Measurements from ENCODE around the gene ATXN7L2. TPM values are rescaled to one million over a fixed set of nuclear protein-coding genes. Genes with fewer than 3 reads are reported as not detected.

The ATXN7L2 gene
- total RNA-seq, 3 donors from 2014 or later: 2.5 to 4.4 (median 3.5) TPM

DNA sequence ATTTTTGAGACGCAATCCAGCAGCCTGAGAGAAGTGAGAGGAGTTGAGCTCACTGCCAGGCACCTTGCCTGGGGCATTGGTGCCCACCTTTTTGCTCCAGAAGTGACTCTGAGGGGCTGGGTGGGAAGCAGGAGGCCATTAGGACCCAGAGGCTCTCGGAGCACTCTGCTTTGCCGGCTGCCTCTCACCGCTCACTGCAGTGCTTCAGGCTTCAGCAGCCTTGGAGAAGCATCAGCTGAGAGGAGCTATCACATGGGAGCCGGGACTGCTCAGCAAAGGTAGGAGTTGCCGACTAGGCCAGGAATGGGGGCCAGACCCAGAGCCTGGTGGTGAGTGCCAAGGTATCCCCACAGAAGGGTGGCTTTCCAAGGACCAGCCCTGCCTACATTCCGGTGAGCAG lies 56.0 kb downstream of the ATXN7L2 start, which contains the start of gene GPR61:
TSS of gene GPR61 (plus strand) at position 197 of the 400 bp plus-strand sequence. CDS start 3,151 bp downstream, outside the sequence.
- DNase-seq (no peak), ATAC-seq (no peak)
- Histone ChIP-seq H3K9me3 (no peaks in the 10 kb centered on the region), H3K4me3 (no peak within 1 kb of the TSS), H3K4me1 (ENCODE audit: low read depth) (no peaks in the 10 kb centered on the region), H3K36me3 (ENCODE audit: low read depth) (no peaks in the 10 kb centered on the region)
- intact Hi-C loops (cut with DNase I, micrococcal nuclease): loop anchor here (5.0 to 10.0 kb wide), 4 partner anchors 95 to 445 kb away; partner anchors contain the start of genes AHCYL1 (in 1 of the 2) and EPS8L3 (in 1 of the 2)
- TF ChIP-seq, protein P1, sequence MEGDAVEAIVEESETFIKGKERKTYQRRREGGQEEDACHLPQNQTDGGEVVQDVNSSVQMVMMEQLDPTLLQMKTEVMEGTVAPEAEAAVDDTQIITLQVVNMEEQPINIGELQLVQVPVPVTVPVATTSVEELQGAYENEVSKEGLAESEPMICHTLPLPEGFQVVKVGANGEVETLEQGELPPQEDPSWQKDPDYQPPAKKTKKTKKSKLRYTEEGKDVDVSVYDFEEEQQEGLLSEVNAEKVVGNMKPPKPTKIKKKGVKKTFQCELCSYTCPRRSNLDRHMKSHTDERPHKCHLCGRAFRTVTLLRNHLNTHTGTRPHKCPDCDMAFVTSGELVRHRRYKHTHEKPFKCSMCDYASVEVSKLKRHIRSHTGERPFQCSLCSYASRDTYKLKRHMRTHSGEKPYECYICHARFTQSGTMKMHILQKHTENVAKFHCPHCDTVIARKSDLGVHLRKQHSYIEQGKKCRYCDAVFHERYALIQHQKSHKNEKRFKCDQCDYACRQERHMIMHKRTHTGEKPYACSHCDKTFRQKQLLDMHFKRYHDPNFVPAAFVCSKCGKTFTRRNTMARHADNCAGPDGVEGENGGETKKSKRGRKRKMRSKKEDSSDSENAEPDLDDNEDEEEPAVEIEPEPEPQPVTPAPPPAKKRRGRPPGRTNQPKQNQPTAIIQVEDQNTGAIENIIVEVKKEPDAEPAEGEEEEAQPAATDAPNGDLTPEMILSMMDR (IDR thresholded peaks at IDR 0.05): no peak

DNA sequence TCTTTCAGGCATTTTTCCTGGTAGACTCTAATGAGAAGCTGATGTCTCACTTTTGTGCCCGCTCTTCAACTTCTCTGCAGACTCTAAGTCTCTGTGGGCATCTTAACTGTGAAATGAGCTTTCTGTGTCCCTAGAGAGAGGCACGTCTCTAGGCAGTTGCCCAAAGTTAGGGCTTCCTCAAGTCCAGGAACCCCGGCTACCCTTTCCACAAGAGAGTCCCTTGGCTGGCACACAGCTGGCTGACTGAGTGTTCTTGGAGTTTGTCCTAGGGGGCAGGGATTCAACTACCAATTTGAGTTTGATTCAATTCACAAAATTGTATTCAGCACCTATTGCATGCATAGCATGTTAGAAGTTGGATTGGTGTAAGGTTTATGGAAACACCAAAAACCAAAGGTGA lies 57.4 kb downstream of the ATXN7L2 start:
- intact Hi-C loops (cut with DNase I, micrococcal nuclease): loop anchor here (5.0 to 10.0 kb wide), 4 partner anchors 94 to 444 kb away; partner anchors contain the start of genes AHCYL1 (in 1 of the 2) and EPS8L3 (in 1 of the 2)
- TF ChIP-seq, protein P1 (IDR thresholded peaks at IDR 0.05): no peak

More for the DNA sequence above, 57.4 kb downstream of the ATXN7L2 start:
- no peaks in the 10 kb centered on the region for H3K9me3 ChIP-seq
- DNase-seq (no peak), ATAC-seq (no peak)
- H3K4me3 ChIP-seq: no peak overlapping the region
- no peaks in the 10 kb centered on the region for H3K4me1 ChIP-seq (ENCODE audit: low read depth)
- no peaks in the 10 kb centered on the region for H3K36me3 ChIP-seq (ENCODE audit: low read depth)

Other genes with a start within 250 kb of the ATXN7L2 start
- 10 to 100 TPM in 1 of 3 donors, 1 to 10 TPM in 2; 2.8 to 14.7 (median 3.2) TPM for gene CELSR2, start 234.4 kb upstream of the ATXN7L2 start, total RNA-seq
- 1 to 10 TPM; 3.4 to 9.0 (median 4.2) TPM for gene PSRC1, start 200.8 kb upstream of the ATXN7L2 start, total RNA-seq
- not detected for gene MYBPHL, start 176.9 kb upstream of the ATXN7L2 start, total RNA-seq
- gene SORT1, start 86.0 kb upstream of the ATXN7L2 start, total RNA-seq: 100 to 1,000 TPM in 2 of 3 donors, 10 to 100 TPM in 1; 89.8 to 109 (median 107) TPM
- 100 to 1,000 TPM in 1 of 3 donors, 10 to 100 TPM in 2; 67.9 to 103 (median 71.0) TPM for gene PSMA5, start 57.5 kb upstream of the ATXN7L2 start, total RNA-seq
- gene SYPL2, start 17.4 kb upstream of the ATXN7L2 start, total RNA-seq: 1 to 10 TPM in 1 of 3 donors, under 1 TPM in 2; 0.12 to 6.6 (median 0.34) TPM
- gene CYB561D1, start 10.2 kb downstream of the ATXN7L2 start, total RNA-seq: 10 to 100 TPM; 16.0 to 18.7 (median 18.1) TPM
- gene AMIGO1, start 25.8 kb downstream of the ATXN7L2 start, total RNA-seq: 1 to 10 TPM; 2.2 to 9.9 (median 3.9) TPM
- gene GPR61, start 56.0 kb downstream of the ATXN7L2 start, total RNA-seq: under 1 TPM in 1 of 3 donors, not detected in 2; 0.25 TPM
- gene GNAI3, start 64.7 kb downstream of the ATXN7L2 start, total RNA-seq: 1 to 10 TPM; 6.5 to 8.3 (median 7.6) TPM
- not detected for gene GNAT2, start 135.7 kb downstream of the ATXN7L2 start, total RNA-seq
- gene AMPD2, start 135.9 kb downstream of the ATXN7L2 start, total RNA-seq: 10 to 100 TPM; 35.6 to 47.4 (median 40.9) TPM
- gene GSTM4, start 172.2 kb downstream of the ATXN7L2 start, total RNA-seq: 10 to 100 TPM; 63.4 to 96.3 (median 74.2) TPM
- 10 to 100 TPM; 23.8 to 87.7 (median 41.0) TPM for gene GSTM2, start 184.2 kb downstream of the ATXN7L2 start, total RNA-seq
- 10 to 100 TPM; 18.0 to 30.6 (median 20.0) TPM for gene GSTM1, start 203.9 kb downstream of the ATXN7L2 start, total RNA-seq
- 1 to 10 TPM; 2.5 to 6.1 (median 4.8) TPM for gene GSTM5, start 228.3 kb downstream of the ATXN7L2 start, total RNA-seq

All from mucosa of descending colon (tissue), 3 donors.